ENCODE results near the gene LPIN2.
A peak's percentile ranks its signal among the peaks of the same experiment; 100 is the strongest.
"Not testable (repeated sequence)": the region's sequence is repeated elsewhere in the genome, so short reads cannot be mapped to it uniquely, and the experiment has no call there.

The LPIN2 gene

GRCh38 chr18:3005462-3005861 lies 7.5 kb downstream of the LPIN2 start:
- no peak for DNase-seq

GRCh38 chr18:3003766-3004165 lies 9.2 kb downstream of the LPIN2 start:
- DNase-seq, result not testable (repeated sequence)

GRCh38 chr18:3002732-3003131 lies 10.2 kb downstream of the LPIN2 start:
- no peak for DNase-seq

- no peak for DNase-seq
Observed at GRCh38 chr18:2998644-2999043, 14.3 kb downstream of the LPIN2 start.

- no peak for DNase-seq
Observed at GRCh38 chr18:2997846-2998564, 14.9 kb downstream of the LPIN2 start.

GRCh38 chr18:2997429-2997828 lies 15.5 kb downstream of the LPIN2 start:
- DNase-seq, result no peak

GRCh38 chr18:2994603-2995432 lies 18.1 kb downstream of the LPIN2 start:
- peak; percentile 86 for DNase-seq

GRCh38 chr18:2994020-2994589 lies 18.8 kb downstream of the LPIN2 start:
- no peak for DNase-seq

- DNase-seq, result no peak
Observed at GRCh38 chr18:2992995-2993877, 19.7 kb downstream of the LPIN2 start.

GRCh38 chr18:2990956-2991640 lies 21.8 kb downstream of the LPIN2 start:
- no peak for DNase-seq

- no peak for DNase-seq
Observed at GRCh38 chr18:2987876-2988790, 24.8 kb downstream of the LPIN2 start.

GRCh38 chr18:2986150-2986865 lies 26.6 kb downstream of the LPIN2 start:
- DNase-seq, result no peak

GRCh38 chr18:2985628-2986027 lies 27.3 kb downstream of the LPIN2 start:
- DNase-seq, result peak; percentile 80

- DNase-seq, result no peak
Observed at GRCh38 chr18:2984703-2985261, 28.2 kb downstream of the LPIN2 start.

GRCh38 chr18:2984091-2984490 lies 28.9 kb downstream of the LPIN2 start:
- no peak for DNase-seq

GRCh38 chr18:2983296-2983695 lies 29.6 kb downstream of the LPIN2 start:
- no peak for DNase-seq

- DNase-seq, result peak; percentile 61
Observed at GRCh38 chr18:2982452-2983269, 30.3 kb downstream of the LPIN2 start.

- no peak for DNase-seq
Observed at GRCh38 chr18:2982022-2982421, 30.9 kb downstream of the LPIN2 start.

GRCh38 chr18:2981212-2981728 lies 31.7 kb downstream of the LPIN2 start:
- peak; percentile 71 for DNase-seq

All from CD4-positive, alpha-beta T cell treated with Interleukin-10 for 1 hour (primary cell).